Measurements from ENCODE around the gene SH3TC1.

DNA sequence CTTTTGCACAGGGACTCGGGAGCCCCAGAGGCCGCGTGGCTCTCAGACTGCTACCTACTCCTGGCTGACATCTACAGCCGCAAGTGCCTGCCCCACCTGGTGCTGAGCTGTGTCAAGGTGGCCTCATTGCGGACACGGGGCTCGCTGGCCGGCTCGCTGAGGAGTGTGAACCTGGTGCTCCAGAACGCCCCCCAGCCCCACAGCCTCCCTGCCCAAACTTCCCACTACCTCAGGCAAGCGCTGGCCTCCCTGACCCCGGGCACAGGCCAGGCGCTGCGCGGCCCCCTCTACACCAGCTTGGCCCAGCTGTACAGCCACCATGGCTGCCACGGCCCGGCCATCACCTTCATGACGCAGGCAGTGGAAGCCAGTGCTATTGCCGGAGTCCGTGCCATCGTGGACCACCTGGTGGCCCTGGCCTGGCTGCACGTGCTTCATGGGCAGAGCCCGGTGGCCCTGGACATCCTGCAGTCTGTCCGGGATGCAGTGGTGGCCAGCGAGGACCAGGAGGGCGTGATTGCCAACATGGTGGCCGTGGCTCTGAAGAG, 28.8 kb downstream of the SH3TC1 start:
- TF ChIP-seq, protein P1, sequence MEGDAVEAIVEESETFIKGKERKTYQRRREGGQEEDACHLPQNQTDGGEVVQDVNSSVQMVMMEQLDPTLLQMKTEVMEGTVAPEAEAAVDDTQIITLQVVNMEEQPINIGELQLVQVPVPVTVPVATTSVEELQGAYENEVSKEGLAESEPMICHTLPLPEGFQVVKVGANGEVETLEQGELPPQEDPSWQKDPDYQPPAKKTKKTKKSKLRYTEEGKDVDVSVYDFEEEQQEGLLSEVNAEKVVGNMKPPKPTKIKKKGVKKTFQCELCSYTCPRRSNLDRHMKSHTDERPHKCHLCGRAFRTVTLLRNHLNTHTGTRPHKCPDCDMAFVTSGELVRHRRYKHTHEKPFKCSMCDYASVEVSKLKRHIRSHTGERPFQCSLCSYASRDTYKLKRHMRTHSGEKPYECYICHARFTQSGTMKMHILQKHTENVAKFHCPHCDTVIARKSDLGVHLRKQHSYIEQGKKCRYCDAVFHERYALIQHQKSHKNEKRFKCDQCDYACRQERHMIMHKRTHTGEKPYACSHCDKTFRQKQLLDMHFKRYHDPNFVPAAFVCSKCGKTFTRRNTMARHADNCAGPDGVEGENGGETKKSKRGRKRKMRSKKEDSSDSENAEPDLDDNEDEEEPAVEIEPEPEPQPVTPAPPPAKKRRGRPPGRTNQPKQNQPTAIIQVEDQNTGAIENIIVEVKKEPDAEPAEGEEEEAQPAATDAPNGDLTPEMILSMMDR (IDR thresholded peaks at IDR 0.05; ENCODE audit: insufficient read depth, low read length), result no peak
- no peak for TF ChIP-seq POLR2AphosphoS5 (IDR thresholded peaks at IDR 0.05; ENCODE audit: low read depth)
- no peak for TF ChIP-seq GABPA (IDR thresholded peaks at IDR 0.05; ENCODE audit: low read depth)
